Panc1 (cell line): ENCODE results near the gene WBP1L. TPM values are rescaled to one million over a fixed set of nuclear protein-coding genes. Genes with fewer than 3 reads are reported as not detected.
"Not testable (repeated sequence)": the region's sequence is repeated elsewhere in the genome, so short reads cannot be mapped to it uniquely, and the experiment has no call there.

ENCODE experiments used
- ATAC-seq: fragments of 200-7000 bp; cut with Tn5 transposase; 2 replicates; pipeline ENCODE4 v1.9.1; 2020; ENCODE audit warnings: mild to moderate bottlenecking, moderate library complexity
- Bru-seq: library from RNA; stranded (reverse); fragments of 400-500 nt; gene quantifications from one replicate; lab custom pipeline; 2021; lab: Mats Ljungman, UMichigan
- BruChase-seq, 2 experiments: library from RNA; stranded (reverse); fragments of 400-500 nt; gene quantifications; one replicate each; lab custom pipeline; 2021; lab: Mats Ljungman, UMichigan
- BruUV-seq: library from RNA; stranded (reverse); fragments of 400-500 nt; replicated peaks from 2 replicates; lab custom pipeline; 2021; lab: Mats Ljungman, UMichigan
- CTCF ChIA-PET: fragments of 300-600 bp; sonication (Branson Sonifier 250); formaldehyde crosslinking; loops from one replicate; lab custom pipeline; 2022; ENCODE audit warnings: antibody characterized with exemption; lab: Charles Lee
- POLR2A ChIA-PET: fragments of 300-600 bp; sonication (Branson Sonifier 250); formaldehyde crosslinking; loops from one replicate; lab custom pipeline; 2022; ENCODE audit warnings: antibody characterized with exemption; lab: Charles Lee
- DNase-seq: peaks from one replicate; pipeline ENCODE4 v3.0.0-alpha.2; 2010; ENCODE audit warnings: low read depth, low spot score
- H3K27ac ChIP-seq: 2 replicates; pipeline ENCODE4 v1.5.1; 2011; ENCODE audit warnings: mild to moderate bottlenecking, low read length, inconsistent platforms
- H3K27me3 ChIP-seq: fragments of 200-500 bp; sonication (Bioruptor generic); 2 replicates; pipeline ENCODE4 v1.6.0; 2014; ENCODE audit warnings: low read length, inconsistent platforms; ENCODE audit not compliant: control insufficient read depth, insufficient read depth
- H3K36me3 ChIP-seq: fragments of 200-500 bp; sonication (Bioruptor generic); 2 replicates; pipeline ENCODE4 v1.5.1; 2014; ENCODE audit warnings: inconsistent platforms, mild to moderate bottlenecking, low read length, moderate library complexity; ENCODE audit not compliant: control insufficient read depth, insufficient read depth
- H3K4me1 ChIP-seq: 2 replicates; pipeline ENCODE4 v1.5.1; 2011; ENCODE audit warnings: inconsistent platforms, mild to moderate bottlenecking, low read length, moderate library complexity; ENCODE audit not compliant: control insufficient read depth, insufficient read depth
- H3K4me3 ChIP-seq, 2 experiments: 2 replicates each; pipeline ENCODE4 v1.5.1; 2011 to 2012; ENCODE audit warnings: low read depth in 2 of 2, low read length in 2 of 2, mild to moderate bottlenecking in 2 of 2, inconsistent platforms in 1 of 2, moderate library complexity in 1 of 2
- H3K9me3 ChIP-seq: fragments of 200-500 bp; sonication (Bioruptor generic); 2 replicates; pipeline ENCODE4 v1.5.1; 2014; ENCODE audit warnings: low read depth, mild to moderate bottlenecking, inconsistent platforms, low read length, moderate library complexity; ENCODE audit not compliant: control insufficient read depth, insufficient read depth
- CTCF ChIP-seq: fragments of 450-650 bp; IDR thresholded peaks from 2 replicates; pipeline ENCODE4 v1.5.1; 2017; ENCODE audit warnings: mild to moderate bottlenecking
- POLR2AphosphoS5 ChIP-seq: IDR thresholded peaks from 2 replicates; pipeline ENCODE4 v1.6.1; 2012; ENCODE audit warnings: mild to moderate bottlenecking, low read depth, low read length, moderate library complexity
- SIN3A ChIP-seq: IDR thresholded peaks from 2 replicates; pipeline ENCODE4 v1.6.1; 2012; ENCODE audit warnings: low read depth, mild to moderate bottlenecking, low read length, moderate library complexity, borderline replicate concordance; ENCODE audit not compliant: insufficient read depth
- TCF7L2 ChIP-seq: IDR thresholded peaks from 2 replicates; pipeline ENCODE4 v1.6.1; 2011; ENCODE audit warnings: mild to moderate bottlenecking, low read depth, low read length, inconsistent platforms
- in situ Hi-C: cut with HindIII; loops from 2 replicates; pipeline ENCODE4 v1.10.0; 2016; ENCODE audit warnings: low sequenced_read_pairs, low pct_unique_long_range_greater_than_20kb
- intact Hi-C: fragments of 100-400 bp; cut with micrococcal nuclease; formaldehyde crosslinking; loops from one replicate; pipeline ENCODE4 v1.10.0; 2022; ENCODE audit not compliant: unreplicated experiment
- long read RNA-seq: library from polyadenylated mRNA; unstranded; transcript quantifications from one replicate; pipeline ENCODE4 v2.0.0, GENCODE V29; 2021; ENCODE audit not compliant: unreplicated experiment
- polyA plus RNA-seq: library from polyadenylated mRNA; unstranded; fragments of >200 nt; gene quantifications from one replicate; pipeline ENCODE4 v1.2.1, GENCODE V29; 2012; ENCODE audit warnings: missing spikeins; ENCODE audit not compliant: insufficient read length
- total RNA-seq: library from RNA; stranded (reverse); gene quantifications from one replicate; pipeline ENCODE4 v1.2.1, GENCODE V29; 2021; ENCODE audit not compliant: unreplicated experiment
- TF ChIP-seq, protein P1 (sequence below), 2 experiments: IDR thresholded peaks; 2 replicates each; pipeline ENCODE4 v1.6.1; 2011 to 2012; ENCODE audit warnings: low read depth in 2 of 2, control low read depth in 1 of 2, low read length in 1 of 2, mild to moderate bottlenecking in 1 of 2, moderate library complexity in 1 of 2; ENCODE audit not compliant: insufficient read depth in 1 of 2

Gene WBP1L
- total RNA-seq (91.3 TPM), Bru-seq, nascent RNA (percentile 84 among the genes with signal in this experiment), BruChase-seq, experiment 1, labeled RNA remaining after a 2-hour chase (percentile 86 among the genes with signal in this experiment), BruChase-seq, experiment 2, labeled RNA remaining after a 6-hour chase (percentile 89 among the genes with signal in this experiment)
- 99.5 TPM for polyA plus RNA-seq
- long read RNA-seq, full-length matches to known transcripts: 32 of 95 reads
- long read RNA-seq, partial matches to known transcripts: 5 of 95 reads
- long read RNA-seq, other reads (novel, unspliced or antisense): 58 of 95 reads

DNA sequence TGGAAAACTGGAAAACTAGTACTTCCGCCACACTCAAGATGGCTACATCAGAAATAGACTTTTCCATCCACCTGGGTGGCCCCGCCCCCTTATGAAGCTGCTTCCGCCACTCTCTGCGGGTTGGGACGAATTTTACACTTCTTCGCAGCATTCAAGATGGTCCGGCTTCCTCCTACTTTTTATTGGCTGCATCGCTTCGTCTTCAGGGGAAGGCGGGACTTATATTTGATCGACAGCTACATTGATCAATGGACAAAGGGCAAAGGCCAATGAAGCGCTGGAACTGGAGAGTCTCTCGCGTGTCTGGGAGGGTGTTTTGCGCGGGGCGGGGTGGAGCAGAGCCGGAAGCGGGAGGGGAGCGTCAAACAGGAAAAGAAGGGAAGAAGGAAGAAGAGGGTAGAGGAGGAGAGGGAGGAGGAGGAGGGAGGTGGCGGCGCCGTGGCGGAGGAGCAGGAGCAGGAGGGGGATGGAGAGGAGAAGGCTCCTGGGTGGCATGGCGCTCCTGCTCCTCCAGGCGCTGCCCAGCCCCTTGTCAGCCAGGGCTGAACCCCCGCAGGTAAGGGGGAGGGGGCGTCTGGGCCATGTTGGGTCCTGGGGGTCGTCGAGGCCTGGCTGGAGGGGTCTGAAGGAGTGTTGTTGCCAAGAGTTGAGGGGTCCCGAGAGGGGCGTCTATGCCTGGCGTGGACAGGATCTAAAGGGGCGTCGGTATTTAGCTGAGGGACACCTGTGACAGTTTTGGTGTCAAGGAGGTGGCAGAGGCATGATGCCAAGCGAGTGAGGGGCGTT lies at the start of gene WBP1L:
Gene WBP1L (plus strand): TSS at position 361 of the 786 bp plus-strand sequence. CDS start 106 bp downstream, at position 467.
- TF ChIP-seq TCF7L2 (no peak), POLR2AphosphoS5 (peak; percentile 46), SIN3A (peak; percentile 83; the same call in 1 of the 2 replicates), CTCF (no peak)
- TF ChIP-seq, protein P1, sequence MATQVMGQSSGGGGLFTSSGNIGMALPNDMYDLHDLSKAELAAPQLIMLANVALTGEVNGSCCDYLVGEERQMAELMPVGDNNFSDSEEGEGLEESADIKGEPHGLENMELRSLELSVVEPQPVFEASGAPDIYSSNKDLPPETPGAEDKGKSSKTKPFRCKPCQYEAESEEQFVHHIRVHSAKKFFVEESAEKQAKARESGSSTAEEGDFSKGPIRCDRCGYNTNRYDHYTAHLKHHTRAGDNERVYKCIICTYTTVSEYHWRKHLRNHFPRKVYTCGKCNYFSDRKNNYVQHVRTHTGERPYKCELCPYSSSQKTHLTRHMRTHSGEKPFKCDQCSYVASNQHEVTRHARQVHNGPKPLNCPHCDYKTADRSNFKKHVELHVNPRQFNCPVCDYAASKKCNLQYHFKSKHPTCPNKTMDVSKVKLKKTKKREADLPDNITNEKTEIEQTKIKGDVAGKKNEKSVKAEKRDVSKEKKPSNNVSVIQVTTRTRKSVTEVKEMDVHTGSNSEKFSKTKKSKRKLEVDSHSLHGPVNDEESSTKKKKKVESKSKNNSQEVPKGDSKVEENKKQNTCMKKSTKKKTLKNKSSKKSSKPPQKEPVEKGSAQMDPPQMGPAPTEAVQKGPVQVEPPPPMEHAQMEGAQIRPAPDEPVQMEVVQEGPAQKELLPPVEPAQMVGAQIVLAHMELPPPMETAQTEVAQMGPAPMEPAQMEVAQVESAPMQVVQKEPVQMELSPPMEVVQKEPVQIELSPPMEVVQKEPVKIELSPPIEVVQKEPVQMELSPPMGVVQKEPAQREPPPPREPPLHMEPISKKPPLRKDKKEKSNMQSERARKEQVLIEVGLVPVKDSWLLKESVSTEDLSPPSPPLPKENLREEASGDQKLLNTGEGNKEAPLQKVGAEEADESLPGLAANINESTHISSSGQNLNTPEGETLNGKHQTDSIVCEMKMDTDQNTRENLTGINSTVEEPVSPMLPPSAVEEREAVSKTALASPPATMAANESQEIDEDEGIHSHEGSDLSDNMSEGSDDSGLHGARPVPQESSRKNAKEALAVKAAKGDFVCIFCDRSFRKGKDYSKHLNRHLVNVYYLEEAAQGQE (IDR thresholded peaks at IDR 0.05; ENCODE audit: insufficient read depth in 1 of 2, low read depth in 2 of 2, low read length in 1 of 2): no peak
- CTCF ChIA-PET: interaction anchor here (0.7 kb wide), 2 partner anchors 48 to 110 kb away, joined by 3 to 5 read pairs; partner anchors contain the start of gene BORCS7
- DNase-seq: peak; percentile 100
- POLR2A ChIA-PET: interaction anchor here (0.6 to 0.7 kb wide), 5 partner anchors 21 to 545 kb away, joined by 3 to 10 read pairs (median 4); no protein-coding TSS in a partner anchor
- BruUV-seq: no TSS peak
- Histone ChIP-seq H3K27me3 (no peaks in the 10 kb centered on the region), H3K36me3 (peaks cover 6% of the 10 kb centered on the region; the same call in 1 of the 2 replicates), H3K9me3 (no peaks in the 10 kb centered on the region; the same call in 1 of the 2 replicates), H3K27ac (peak within 1 kb of the TSS; percentile 95), H3K4me1 (peaks cover 24% of the 10 kb centered on the region), H3K4me3 (peak within 1 kb of the TSS; percentile 79 to 92)
- in situ Hi-C loops: no loop called here
- intact Hi-C loops: no loop called here
- peak; percentile 96 for ATAC-seq

- H3K36me3 ChIP-seq: peaks cover 12% of the 10 kb centered on the region
- H3K9me3 ChIP-seq, H3K27ac ChIP-seq, CTCF ChIA-PET, intact Hi-C loops, POLR2A ChIA-PET, H3K4me3 ChIP-seq, in situ Hi-C loops, H3K4me1 ChIP-seq, ATAC-seq, DNase-seq, H3K27me3 ChIP-seq: not testable (repeated sequence)
- TSS peak; percentile 31 for BruUV-seq
Measured at GRCh38 chr10:102695401-102695800, 48.3 kb upstream of the WBP1L start.
